PFSK-1 (cell line): ENCODE results near the gene TLK1.

Experiments used
- POLR2AphosphoS5 ChIP-seq: IDR thresholded peaks from 2 replicates; pipeline ENCODE4 v1.6.1; 2012; ENCODE audit warnings: low read depth, mild to moderate bottlenecking, control low read depth, low read length, moderate library complexity
- SIN3A ChIP-seq: IDR thresholded peaks from 2 replicates; pipeline ENCODE4 v1.6.1; 2012; ENCODE audit warnings: mild to moderate bottlenecking, low read length, moderate library complexity, borderline replicate concordance; ENCODE audit not compliant: insufficient read depth

DNA sequence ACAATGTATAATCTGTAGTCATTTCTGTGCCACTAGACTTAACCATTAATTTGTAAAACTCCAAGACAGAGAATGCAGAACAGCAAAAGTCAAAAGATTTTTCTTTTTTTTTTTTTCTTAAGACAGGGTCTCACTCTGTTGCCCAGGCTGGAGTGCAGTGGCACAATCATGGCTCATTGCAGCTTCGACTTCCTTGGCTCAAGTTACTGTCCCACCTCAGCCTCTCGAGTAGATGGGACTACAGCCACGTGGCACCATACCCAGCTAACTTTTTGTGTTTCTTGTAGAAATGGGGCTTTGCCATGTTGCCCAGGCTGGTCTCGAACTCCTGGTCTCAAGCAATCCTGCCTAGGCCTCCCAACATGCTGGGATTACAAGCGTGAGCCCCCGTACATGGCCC lies 80.1 kb downstream of the TLK1 start:
- TF ChIP-seq POLR2AphosphoS5 (no peak), SIN3A (no peak)
